Neuronal stem cell (in vitro differentiated cells): ENCODE measurements around the gene IRS1.

Experiments used
- DNase-seq: peaks from one replicate; pipeline ENCODE4 v3.0.0-alpha.2; 2013; ENCODE audit warnings: low spot score
- H2AFZ ChIP-seq: one replicate; pipeline ENCODE4 v1.6.1; 2013; ENCODE audit warnings: mild to moderate bottlenecking, low read length, inconsistent platforms
- H2AK5ac ChIP-seq: 2 replicates; pipeline ENCODE4 v1.6.1; 2013; ENCODE audit warnings: low read depth, mild to moderate bottlenecking, inconsistent platforms, low read length, moderate library complexity, mixed read lengths
- H2BK120ac ChIP-seq: 2 replicates; pipeline ENCODE4 v1.6.1; 2013; ENCODE audit warnings: low read depth, mild to moderate bottlenecking, inconsistent platforms, low read length, moderate library complexity, mixed read lengths
- H2BK12ac ChIP-seq: one replicate; pipeline ENCODE4 v1.6.1; 2013; ENCODE audit warnings: low read length, inconsistent platforms
- H2BK15ac ChIP-seq: 2 replicates; pipeline ENCODE4 v1.6.1; 2013; ENCODE audit warnings: mild to moderate bottlenecking, low read length, inconsistent platforms, mixed read lengths
- H2BK5ac ChIP-seq: one replicate; pipeline ENCODE4 v1.6.1; 2013; ENCODE audit warnings: inconsistent platforms, mild to moderate bottlenecking, low read length, moderate library complexity
- H3K14ac ChIP-seq: one replicate; pipeline ENCODE4 v1.6.1; 2013; ENCODE audit warnings: low read length, inconsistent platforms
- H3K18ac ChIP-seq: 2 replicates; pipeline ENCODE4 v1.6.1; 2013; ENCODE audit warnings: low read length, inconsistent platforms
- H3K23ac ChIP-seq: 2 replicates; pipeline ENCODE4 v1.6.1; 2013; ENCODE audit warnings: low read depth, mild to moderate bottlenecking, mixed read lengths, low read length, inconsistent platforms; ENCODE audit not compliant: poor library complexity
- H3K27ac ChIP-seq: replicated peaks from 3 replicates; pipeline ENCODE4 v1.5.1; 2013; ENCODE audit warnings: low read length, inconsistent platforms
- H3K27me3 ChIP-seq, 3 experiments: 2 replicates each; pipeline ENCODE4 v1.6.1; 2013; ENCODE audit warnings: low read length in 3 of 3, mild to moderate bottlenecking in 2 of 3, inconsistent platforms in 1 of 3, low read depth in 1 of 3, mixed read lengths in 1 of 3, moderate library complexity in 1 of 3; ENCODE audit not compliant: control insufficient read depth in 3 of 3, insufficient read depth in 3 of 3
- H3K36me3 ChIP-seq, 2 donors: replicated peaks in 1 of 2; 2 replicates each; pipeline ENCODE4 v1.6.1; 2013; ENCODE audit warnings: low read length in 2 of 2; ENCODE audit not compliant: control insufficient read depth in 2 of 2, insufficient read depth in 2 of 2
- H3K4ac ChIP-seq: 2 replicates; pipeline ENCODE4 v1.6.1; 2013; ENCODE audit warnings: inconsistent platforms, mild to moderate bottlenecking, low read length, moderate library complexity
- H3K4me1 ChIP-seq, 2 donors: 1 replicate in 1 of 2; 2 replicates in 1 of 2; pipeline ENCODE4 v1.6.1; 2013; ENCODE audit warnings: low read length in 2 of 2, low read depth in 1 of 2; ENCODE audit not compliant: control insufficient read depth in 2 of 2, insufficient read depth in 1 of 2
- H3K4me2 ChIP-seq: one replicate; pipeline ENCODE4 v1.6.1; 2013; ENCODE audit warnings: mild to moderate bottlenecking, low read length, inconsistent platforms; ENCODE audit not compliant: insufficient read depth, poor library complexity, severe bottlenecking
- H3K4me3 ChIP-seq, 2 donors: 2 replicates each; pipeline ENCODE4 v1.5.1; 2013; ENCODE audit warnings: low read length in 2 of 2, mild to moderate bottlenecking in 2 of 2, inconsistent platforms in 1 of 2, moderate library complexity in 1 of 2
- H3K79me1 ChIP-seq: one replicate; pipeline ENCODE4 v1.6.1; 2013; ENCODE audit warnings: low read depth, mild to moderate bottlenecking, inconsistent platforms, low read length, moderate library complexity
- H3K9ac ChIP-seq: one replicate; pipeline ENCODE4 v1.6.1; 2013; ENCODE audit warnings: mild to moderate bottlenecking, low read depth, low read length, inconsistent platforms; ENCODE audit not compliant: poor library complexity
- H3K9me3 ChIP-seq, 2 donors: replicated peaks in 1 of 2; 2 replicates each; pipeline versions ENCODE3 to v1.6.1; 2013; ENCODE audit warnings: low read length in 2 of 2, mild to moderate bottlenecking in 2 of 2, inconsistent platforms in 1 of 2, low read depth in 1 of 2, mixed read lengths in 1 of 2, moderate library complexity in 1 of 2; ENCODE audit not compliant: control insufficient read depth in 2 of 2, insufficient read depth in 1 of 2
- H4K8ac ChIP-seq: one replicate; pipeline ENCODE4 v1.6.1; 2013; ENCODE audit warnings: low read depth, mild to moderate bottlenecking, inconsistent platforms, low read length, moderate library complexity
- H4K91ac ChIP-seq: one replicate; pipeline ENCODE4 v1.6.1; 2013; ENCODE audit warnings: low read length, low read depth, mild to moderate bottlenecking, inconsistent platforms; ENCODE audit not compliant: poor library complexity
- WGBS, 2 donors: extraction: QIAGEN DNeasy Blood & Tissue Kit; methylation state at CpG; one replicate each; pipeline ENCODE4 v1.1.7; 2013; ENCODE audit warnings: missing lambda C conversion rate in 2 of 2, mixed read lengths in 1 of 2; ENCODE audit not compliant: insufficient read length in 2 of 2, insufficient replicate concordance in 1 of 2; ENCODE audit errors: extremely low coverage in 2 of 2; 5-methylcytosine and 5-hydroxymethylcytosine counted together

The IRS1 gene

DNA sequence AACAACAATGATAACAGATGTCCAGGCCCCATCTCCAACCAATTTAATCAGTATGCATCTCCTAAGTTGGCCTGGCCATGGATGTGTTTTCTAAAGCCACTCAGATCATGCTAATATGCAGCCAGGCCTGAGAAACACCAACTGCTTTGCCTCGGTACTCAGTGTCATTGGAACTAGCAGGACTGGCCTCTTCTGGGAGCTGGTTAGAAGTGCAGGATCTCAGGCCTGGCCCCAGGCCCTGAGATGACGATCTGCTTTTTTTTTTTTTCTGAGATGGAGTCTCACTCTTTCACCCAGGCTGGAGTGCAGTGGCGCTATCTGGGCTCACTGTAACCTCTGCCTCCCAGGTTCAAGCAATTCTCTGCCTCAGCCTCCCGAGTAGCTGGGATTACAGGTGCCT, 69.1 kb downstream of the IRS1 start:
- Histone ChIP-seq H3K9me3 (peaks cover 0 to 3% of the 10 kb centered on the region in 2 donors), H3K79me1 (no peaks in the 10 kb centered on the region), H3K27me3 (no peaks in the 10 kb centered on the region), H3K4me1 (peaks cover 10 to 13% of the 10 kb centered on the region in 2 donors), H3K4me2 (no peak overlapping the region), H4K91ac (no peak overlapping the region), H3K36me3 (peaks cover 0 to 36% of the 10 kb centered on the region in 2 donors), H3K9ac (no peak overlapping the region), H2AFZ (no peak overlapping the region), H3K14ac (no peak overlapping the region), H3K27ac (no peak overlapping the region), H2BK5ac (no peak overlapping the region), H3K4ac (no peak overlapping the region), H2AK5ac (no peak overlapping the region), H4K8ac (no peak overlapping the region), H2BK12ac (no peak overlapping the region), H3K23ac (no peak overlapping the region), H3K18ac (no peak overlapping the region), H2BK15ac (no peak overlapping the region), H2BK120ac (no peak overlapping the region), H3K4me3 (no peak overlapping the region)
- WGBS, 2 donors: no CpG with 5 or more reads among the region's 4 CpGs
- no peak for DNase-seq

DNA sequence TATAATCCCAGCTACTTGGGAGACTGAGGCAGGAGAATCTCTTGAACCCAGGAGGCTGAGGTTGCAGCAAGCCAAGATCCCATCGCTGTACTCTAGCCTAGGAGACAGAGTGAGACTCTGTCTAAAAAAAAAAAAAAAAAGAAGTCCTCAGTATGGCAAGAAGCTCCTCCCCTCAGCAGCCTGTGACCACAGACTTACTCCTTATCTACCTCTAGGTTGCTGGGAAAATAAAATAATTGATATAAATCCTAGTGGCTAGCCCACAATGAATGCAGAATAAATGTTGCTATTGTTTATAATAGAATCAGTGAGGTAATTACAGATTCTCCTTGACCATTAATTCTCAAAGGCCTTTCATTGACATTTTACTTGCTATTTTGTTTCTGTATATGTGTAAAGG, 70.6 kb downstream of the IRS1 start:
- Histone ChIP-seq H3K36me3 (peaks cover 0 to 21% of the 10 kb centered on the region in 2 donors), H3K4me1 (peaks cover 13 to 14% of the 10 kb centered on the region in 2 donors), H3K79me1 (no peaks in the 10 kb centered on the region), H4K91ac (no peak overlapping the region), H2BK120ac (no peak overlapping the region), H3K23ac (no peak overlapping the region), H3K4me3 (no peak overlapping the region), H3K27me3 (no peaks in the 10 kb centered on the region), H2BK15ac (no peak overlapping the region), H2AFZ (no peak overlapping the region), H4K8ac (no peak overlapping the region), H3K18ac (no peak overlapping the region), H3K9ac (no peak overlapping the region), H3K14ac (no peak overlapping the region), H3K27ac (no peak overlapping the region), H3K9me3 (peaks cover 0 to 3% of the 10 kb centered on the region in 2 donors), H3K4ac (no peak overlapping the region), H2AK5ac (no peak overlapping the region), H2BK5ac (no peak overlapping the region), H3K4me2 (no peak overlapping the region), H2BK12ac (no peak overlapping the region)
- WGBS, 2 donors: no CpG with 5 or more reads among the region's 1 CpG
- no peak for DNase-seq

GRCh38 chr2:226727251-226727650, 72.4 kb downstream of the IRS1 start:
- Histone ChIP-seq H3K27ac (no peak overlapping the region), H2BK15ac (no peak overlapping the region), H3K4me2 (no peak overlapping the region), H4K91ac (no peak overlapping the region), H3K27me3 (no peaks in the 10 kb centered on the region), H2AK5ac (no peak overlapping the region), H3K9ac (no peak overlapping the region), H4K8ac (no peak overlapping the region), H2AFZ (no peak overlapping the region), H3K18ac (no peak overlapping the region), H3K79me1 (no peaks in the 10 kb centered on the region), H3K4me3 (no peak overlapping the region), H2BK12ac (no peak overlapping the region), H3K9me3 (no peaks in the 10 kb centered on the region), H3K4me1 (peaks cover 10 to 13% of the 10 kb centered on the region in 2 donors), H2BK5ac (no peak overlapping the region), H3K23ac (no peak overlapping the region), H3K4ac (no peak overlapping the region), H2BK120ac (no peak overlapping the region), H3K14ac (no peak overlapping the region), H3K36me3 (peaks cover 0 to 5% of the 10 kb centered on the region in 2 donors)
- no peak for DNase-seq
- WGBS, 2 donors: no CpG with 5 or more reads among the region's 1 CpG

GRCh38 chr2:226726546-226726945, 73.1 kb downstream of the IRS1 start:
- H2BK12ac ChIP-seq: no peak overlapping the region
- no peak overlapping the region for H3K18ac ChIP-seq
- H3K4ac ChIP-seq: no peak overlapping the region
- no peak overlapping the region for H3K4me3 ChIP-seq
- no peak overlapping the region for H3K27ac ChIP-seq
- no peak overlapping the region for H2AK5ac ChIP-seq
- DNase-seq: no peak
- H3K4me1 ChIP-seq: peaks cover 11 to 13% of the 10 kb centered on the region in 2 donors
- H2BK120ac ChIP-seq: no peak overlapping the region
- H3K9ac ChIP-seq: no peak overlapping the region
- WGBS, 2 donors: no CpG with 5 or more reads among the region's 2 CpGs
- H3K9me3 ChIP-seq: no peaks in the 10 kb centered on the region
- no peak overlapping the region for H4K8ac ChIP-seq
- no peaks in the 10 kb centered on the region for H3K36me3 ChIP-seq
- no peak overlapping the region for H2BK5ac ChIP-seq
- H2BK15ac ChIP-seq: no peak overlapping the region
- H4K91ac ChIP-seq: no peak overlapping the region
- no peak overlapping the region for H3K4me2 ChIP-seq
- no peak overlapping the region for H2AFZ ChIP-seq
- H3K23ac ChIP-seq: no peak overlapping the region
- no peaks in the 10 kb centered on the region for H3K79me1 ChIP-seq
- no peak overlapping the region for H3K14ac ChIP-seq
- H3K27me3 ChIP-seq: no peaks in the 10 kb centered on the region
